DND-41 (cell line): ENCODE data around the gene NLGN4Y.

Source experiments
- ATAC-seq: fragments of 200-7000 bp; cut with Tn5 transposase; 3 replicates; pipeline ENCODE4 v1.9.1; 2021; ENCODE audit warnings: low read depth; ENCODE audit not compliant: insufficient read depth
- DNase-seq: peaks from one replicate; pipeline ENCODE4 v3.0.0-alpha.2; 2020
- H2AFZ ChIP-seq: 2 replicates; pipeline ENCODE4 v1.6.0; 2012; ENCODE audit warnings: low read depth, low read length
- H3K27ac ChIP-seq: 2 replicates; pipeline ENCODE4 v1.5.1; 2012; ENCODE audit warnings: low read length, inconsistent platforms
- H3K27me3 ChIP-seq: fragments of 200-600 bp; sonication (generic); 2 replicates; pipeline ENCODE4 v1.6.0; 2012; ENCODE audit warnings: low read length, mild to moderate bottlenecking, inconsistent platforms; ENCODE audit not compliant: insufficient read depth, poor library complexity
- H3K36me3 ChIP-seq: 2 replicates; pipeline ENCODE4 v1.5.1; 2012; ENCODE audit warnings: low read length, inconsistent platforms; ENCODE audit not compliant: insufficient read depth
- H3K4me1 ChIP-seq: 2 replicates; pipeline ENCODE4 v1.5.1; 2012; ENCODE audit warnings: mild to moderate bottlenecking, low read length; ENCODE audit not compliant: insufficient read depth
- H3K4me2 ChIP-seq: 2 replicates; pipeline ENCODE4 v1.6.0; 2012; ENCODE audit warnings: mild to moderate bottlenecking, moderate library complexity, low read length, inconsistent platforms; ENCODE audit not compliant: insufficient read depth
- H3K4me3 ChIP-seq, 2 experiments: fragments of 200-600 bp in 1 of 2; shearing (Covaris generic) in 1 of 2; 2 replicates each; pipeline ENCODE4 v1.5.1; 2012 to 2016; ENCODE audit warnings: inconsistent platforms in 2 of 2, low read length in 2 of 2, mild to moderate bottlenecking in 2 of 2, low read depth in 1 of 2, moderate library complexity in 1 of 2
- H3K79me2 ChIP-seq: 2 replicates; pipeline ENCODE4 v1.6.0; 2012; ENCODE audit warnings: low read length, inconsistent platforms; ENCODE audit not compliant: insufficient read depth
- H3K9ac ChIP-seq: 2 replicates; pipeline ENCODE4 v1.6.0; 2012; ENCODE audit warnings: low read depth, mild to moderate bottlenecking, inconsistent platforms, low read length, moderate library complexity
- H3K9me3 ChIP-seq: 2 replicates; pipeline ENCODE4 v1.5.1; 2012; ENCODE audit warnings: low read length, moderate library complexity, mild to moderate bottlenecking, inconsistent platforms; ENCODE audit not compliant: insufficient read depth, severe bottlenecking
- H4K20me1 ChIP-seq: 2 replicates; pipeline ENCODE4 v1.6.0; 2012; ENCODE audit warnings: low read length; ENCODE audit not compliant: insufficient read depth
- CTCF ChIP-seq: IDR thresholded peaks from 2 replicates; pipeline ENCODE4 v1.5.1; 2012; ENCODE audit warnings: borderline replicate concordance, low read length, moderate library complexity, mild to moderate bottlenecking; ENCODE audit not compliant: poor library complexity, severe bottlenecking; ENCODE audit errors: extremely low read depth
- EZH2 ChIP-seq: IDR thresholded peaks from 3 replicates; pipeline ENCODE4 v1.6.1; 2012; ENCODE audit warnings: borderline replicate concordance, low read depth, mild to moderate bottlenecking, moderate library complexity, low read length, inconsistent platforms; ENCODE audit not compliant: severe bottlenecking

The NLGN4Y gene

GRCh38 chrY:14617625-14618024 is 93.3 kb downstream of the NLGN4Y start:
- ATAC-seq: no peak
- H3K9ac ChIP-seq: no peak overlapping the region
- H4K20me1 ChIP-seq: no peaks in the 10 kb centered on the region
- TF ChIP-seq EZH2 (no peak), CTCF (no peak)
- peak; percentile 5 for DNase-seq
- no peaks in the 10 kb centered on the region for H3K27me3 ChIP-seq
- H3K79me2 ChIP-seq: no peaks in the 10 kb centered on the region
- no peak overlapping the region for H3K27ac ChIP-seq
- H3K4me2 ChIP-seq: no peak overlapping the region
- H3K9me3 ChIP-seq: no peaks in the 10 kb centered on the region
- no peaks in the 10 kb centered on the region for H3K4me1 ChIP-seq
- no peak overlapping the region for H3K4me3 ChIP-seq
- no peak overlapping the region for H2AFZ ChIP-seq
- no peaks in the 10 kb centered on the region for H3K36me3 ChIP-seq

- Histone ChIP-seq H3K9me3 (no peaks in the 10 kb centered on the region), H3K4me1 (no peaks in the 10 kb centered on the region)
- no peak for ATAC-seq
Observed at GRCh38 chrY:14618513-14618912, 94.2 kb downstream of the NLGN4Y start.

GRCh38 chrY:14628208-14628607 is 103.9 kb downstream of the NLGN4Y start:
- no peaks in the 10 kb centered on the region for H3K36me3 ChIP-seq

More at GRCh38 chrY:14618513-14618912, 94.2 kb downstream of the NLGN4Y start:
- Histone ChIP-seq H2AFZ (no peak overlapping the region), H3K27me3 (no peaks in the 10 kb centered on the region), H3K4me3 (no peak overlapping the region), H3K9ac (no peak overlapping the region), H3K27ac (no peak overlapping the region), H4K20me1 (no peaks in the 10 kb centered on the region), H3K36me3 (no peaks in the 10 kb centered on the region), H3K4me2 (no peak overlapping the region), H3K79me2 (no peaks in the 10 kb centered on the region)
- TF ChIP-seq EZH2 (no peak), CTCF (no peak)
- no peak for DNase-seq

More at GRCh38 chrY:14628208-14628607, 103.9 kb downstream of the NLGN4Y start:
- Histone ChIP-seq H3K4me2 (no peak overlapping the region), H4K20me1 (no peaks in the 10 kb centered on the region), H3K27me3 (no peaks in the 10 kb centered on the region), H3K9ac (no peak overlapping the region), H3K79me2 (no peaks in the 10 kb centered on the region), H3K27ac (no peak overlapping the region), H3K4me3 (no peak overlapping the region), H3K9me3 (no peaks in the 10 kb centered on the region), H3K4me1 (no peaks in the 10 kb centered on the region), H2AFZ (no peak overlapping the region)
- TF ChIP-seq EZH2 (no peak), CTCF (no peak)
- ATAC-seq (no peak), DNase-seq (no peak)
